GM12878 (cell line): ENCODE results near the gene AP1S1. TPM values are rescaled to one million over a fixed set of nuclear protein-coding genes. Genes with fewer than 3 reads are reported as not detected.

Experiments
- ATF7 ChIP-seq: fragments of 450-650 bp; IDR thresholded peaks from 2 replicates; pipeline ENCODE4 v1.6.1; 2016; ENCODE audit warnings: low read depth, mild to moderate bottlenecking
- CBX5 ChIP-seq: sonication (generic); IDR thresholded peaks from 2 replicates; pipeline ENCODE4 v1.6.1; 2016; ENCODE audit warnings: low read depth, moderate library complexity, mild to moderate bottlenecking, inconsistent platforms
- CHD2 ChIP-seq: IDR thresholded peaks from 2 replicates; pipeline ENCODE4 v1.6.1; 2011; ENCODE audit warnings: low read depth, low read length, improper control_type of control experiment, borderline replicate concordance
- EP300 ChIP-seq, 2 experiments: fragments of 150-350 bp in 1 of 2; IDR thresholded peaks; 2 replicates each; pipeline ENCODE4 v1.6.1; 2011 to 2012; ENCODE audit warnings: low read depth in 2 of 2, low read length in 2 of 2, borderline replicate concordance in 1 of 2, improper control_type of control experiment in 1 of 2, inconsistent platforms in 1 of 2; ENCODE audit not compliant: control insufficient read depth in 1 of 2
- FOXK2 ChIP-seq: fragments of 450-650 bp; IDR thresholded peaks from 2 replicates; pipeline ENCODE4 v1.6.1; 2017; ENCODE audit warnings: mild to moderate bottlenecking, moderate library complexity
- FOXM1 ChIP-seq: IDR thresholded peaks from 2 replicates; pipeline ENCODE4 v1.6.1; 2012; ENCODE audit warnings: low read depth, mild to moderate bottlenecking, inconsistent platforms, low read length, moderate library complexity
- IKZF1 ChIP-seq: fragments of 450-650 bp; conservative IDR thresholded peaks from 2 replicates; pipeline ENCODE4 v1.6.1; 2017; ENCODE audit warnings: antibody characterized with exemption, mild to moderate bottlenecking
- IKZF2 ChIP-seq, 2 experiments: fragments of 450-650 bp; IDR thresholded peaks; 2 replicates each; pipeline ENCODE4 v1.6.1; 2017; ENCODE audit warnings: mild to moderate bottlenecking in 2 of 2, moderate library complexity in 2 of 2
- JUNB ChIP-seq: IDR thresholded peaks from 2 replicates; pipeline ENCODE4 v1.6.1; 2016; ENCODE audit warnings: antibody characterized with exemption, mild to moderate bottlenecking
- LARP7 ChIP-seq: fragments of 450-650 bp; IDR thresholded peaks from 2 replicates; pipeline ENCODE4 v1.6.1; 2017; ENCODE audit warnings: mild to moderate bottlenecking
- MYB ChIP-seq: fragments of 150-350 bp; IDR thresholded peaks from 2 replicates; pipeline ENCODE4 v1.6.1; 2014; ENCODE audit warnings: mild to moderate bottlenecking, low read depth, low read length, borderline replicate concordance
- NFIC ChIP-seq: IDR thresholded peaks from 2 replicates; pipeline ENCODE4 v1.6.1; 2012; ENCODE audit warnings: low read depth, mild to moderate bottlenecking, inconsistent platforms, low read length, moderate library complexity
- POLR2AphosphoS5 ChIP-seq: IDR thresholded peaks from 2 replicates; pipeline ENCODE4 v1.6.1; 2011; ENCODE audit warnings: mild to moderate bottlenecking, low read length, inconsistent platforms
- RB1 ChIP-seq: fragments of 450-650 bp; formaldehyde crosslinking; IDR thresholded peaks from 2 replicates; pipeline ENCODE4 v1.6.1; 2017; ENCODE audit warnings: mild to moderate bottlenecking, borderline replicate concordance
- RELA ChIP-seq: fragments of 450-650 bp; IDR thresholded peaks from 2 replicates; pipeline ENCODE4 v1.8.0; 2014; ENCODE audit warnings: borderline replicate concordance; ENCODE audit not compliant: partially characterized antibody
- TCF3 ChIP-seq: IDR thresholded peaks from 2 replicates; pipeline ENCODE4 v1.6.1; 2012; ENCODE audit warnings: low read depth, mild to moderate bottlenecking, low read length, borderline replicate concordance; ENCODE audit not compliant: insufficient read depth
- YY1 ChIP-seq: IDR thresholded peaks from 2 replicates; pipeline ENCODE4 v1.6.1; 2011; ENCODE audit warnings: low read depth, mild to moderate bottlenecking, low read length
- polyA plus RNA-seq, 11 experiments: library from polyadenylated mRNA; depleted of rRNA in 4 of 11; unstranded in 6 of 11; stranded (reverse) in 5 of 11; fragments of >200 nt; fragmentation: Nextera tagmentation in 4 of 11; fragmentation: Illumina TruSeq in 1 of 11; extraction: Ambion mirVana in 4 of 11; extraction: Trizol in 1 of 11; gene quantifications; 1 replicate in 1 of 11; 2 replicates in 10 of 11; pipeline versions ENCODE4 v1.2.1 to v1.2.3, GENCODE V29; 2011 to 2016; ENCODE audit warnings: inconsistent platforms in 2 of 11, missing spikeins in 2 of 11, low read depth in 1 of 11
- total RNA-seq, 4 experiments: library from RNA; depleted of rRNA in 3 of 4; stranded (reverse); fragments of >200 nt in 3 of 4; fragmentation: Illumina TruSeq in 1 of 4; extraction: Trizol in 1 of 4; gene quantifications; 2 replicates each; pipeline versions ENCODE4 v1.2.1 to v1.2.3, GENCODE V29; 2013 to 2021
- TF ChIP-seq, protein P1 (sequence below): fragments of 450-650 bp; IDR thresholded peaks from 2 replicates; pipeline ENCODE4 v1.6.1; 2016; ENCODE audit warnings: mild to moderate bottlenecking, moderate library complexity, borderline replicate concordance
- TF ChIP-seq, protein P2 (sequence below): fragments of 450-650 bp; IDR thresholded peaks from 2 replicates; pipeline ENCODE4 v1.6.1; 2016; ENCODE audit warnings: mild to moderate bottlenecking

The AP1S1 gene
- total and polyA plus RNA-seq, 10 of the 15 experiments (the other 5 are each of a cell fraction or from before 2014, with no cell fraction given) = 2.5 to 121 (median 54.9) TPM

DNA sequence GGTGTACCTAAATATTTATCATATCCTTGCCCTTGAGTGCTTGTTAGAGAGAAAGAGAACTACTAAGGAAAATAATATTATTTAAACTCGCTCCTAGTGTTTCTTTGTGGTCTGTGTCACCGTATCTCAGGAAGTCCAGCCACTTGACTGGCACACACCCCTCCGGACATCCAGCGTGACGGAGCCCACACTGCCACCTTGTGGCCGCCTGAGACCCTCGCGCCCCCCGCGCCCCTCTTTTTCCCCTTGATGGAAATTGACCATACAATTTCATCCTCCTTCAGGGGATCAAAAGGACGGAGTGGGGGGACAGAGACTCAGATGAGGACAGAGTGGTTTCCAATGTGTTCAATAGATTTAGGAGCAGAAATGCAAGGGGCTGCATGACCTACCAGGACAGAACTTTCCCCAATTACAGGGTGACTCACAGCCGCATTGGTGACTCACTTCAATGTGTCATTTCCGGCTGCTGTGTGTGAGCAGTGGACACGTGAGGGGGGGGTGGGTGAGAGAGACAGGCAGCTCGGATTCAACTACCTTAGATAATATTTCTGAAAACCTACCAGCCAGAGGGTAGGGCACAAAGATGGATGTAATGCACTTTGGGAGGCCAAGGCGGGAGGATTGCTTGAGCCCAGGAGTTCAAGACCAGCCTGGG lies 15.9 kb upstream of the AP1S1 start (continued):
- TF ChIP-seq, protein P1, sequence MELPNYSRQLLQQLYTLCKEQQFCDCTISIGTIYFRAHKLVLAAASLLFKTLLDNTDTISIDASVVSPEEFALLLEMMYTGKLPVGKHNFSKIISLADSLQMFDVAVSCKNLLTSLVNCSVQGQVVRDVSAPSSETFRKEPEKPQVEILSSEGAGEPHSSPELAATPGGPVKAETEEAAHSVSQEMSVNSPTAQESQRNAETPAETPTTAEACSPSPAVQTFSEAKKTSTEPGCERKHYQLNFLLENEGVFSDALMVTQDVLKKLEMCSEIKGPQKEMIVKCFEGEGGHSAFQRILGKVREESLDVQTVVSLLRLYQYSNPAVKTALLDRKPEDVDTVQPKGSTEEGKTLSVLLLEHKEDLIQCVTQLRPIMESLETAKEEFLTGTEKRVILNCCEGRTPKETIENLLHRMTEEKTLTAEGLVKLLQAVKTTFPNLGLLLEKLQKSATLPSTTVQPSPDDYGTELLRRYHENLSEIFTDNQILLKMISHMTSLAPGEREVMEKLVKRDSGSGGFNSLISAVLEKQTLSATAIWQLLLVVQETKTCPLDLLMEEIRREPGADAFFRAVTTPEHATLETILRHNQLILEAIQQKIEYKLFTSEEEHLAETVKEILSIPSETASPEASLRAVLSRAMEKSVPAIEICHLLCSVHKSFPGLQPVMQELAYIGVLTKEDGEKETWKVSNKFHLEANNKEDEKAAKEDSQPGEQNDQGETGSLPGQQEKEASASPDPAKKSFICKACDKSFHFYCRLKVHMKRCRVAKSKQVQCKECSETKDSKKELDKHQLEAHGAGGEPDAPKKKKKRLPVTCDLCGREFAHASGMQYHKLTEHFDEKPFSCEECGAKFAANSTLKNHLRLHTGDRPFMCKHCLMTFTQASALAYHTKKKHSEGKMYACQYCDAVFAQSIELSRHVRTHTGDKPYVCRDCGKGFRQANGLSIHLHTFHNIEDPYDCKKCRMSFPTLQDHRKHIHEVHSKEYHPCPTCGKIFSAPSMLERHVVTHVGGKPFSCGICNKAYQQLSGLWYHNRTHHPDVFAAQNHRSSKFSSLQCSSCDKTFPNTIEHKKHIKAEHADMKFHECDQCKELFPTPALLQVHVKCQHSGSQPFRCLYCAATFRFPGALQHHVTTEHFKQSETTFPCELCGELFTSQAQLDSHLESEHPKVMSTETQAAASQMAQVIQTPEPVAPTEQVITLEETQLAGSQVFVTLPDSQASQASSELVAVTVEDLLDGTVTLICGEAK = peak; percentile 49; the same call in 1 of the 2 replicates
- TF ChIP-seq, protein P2, sequence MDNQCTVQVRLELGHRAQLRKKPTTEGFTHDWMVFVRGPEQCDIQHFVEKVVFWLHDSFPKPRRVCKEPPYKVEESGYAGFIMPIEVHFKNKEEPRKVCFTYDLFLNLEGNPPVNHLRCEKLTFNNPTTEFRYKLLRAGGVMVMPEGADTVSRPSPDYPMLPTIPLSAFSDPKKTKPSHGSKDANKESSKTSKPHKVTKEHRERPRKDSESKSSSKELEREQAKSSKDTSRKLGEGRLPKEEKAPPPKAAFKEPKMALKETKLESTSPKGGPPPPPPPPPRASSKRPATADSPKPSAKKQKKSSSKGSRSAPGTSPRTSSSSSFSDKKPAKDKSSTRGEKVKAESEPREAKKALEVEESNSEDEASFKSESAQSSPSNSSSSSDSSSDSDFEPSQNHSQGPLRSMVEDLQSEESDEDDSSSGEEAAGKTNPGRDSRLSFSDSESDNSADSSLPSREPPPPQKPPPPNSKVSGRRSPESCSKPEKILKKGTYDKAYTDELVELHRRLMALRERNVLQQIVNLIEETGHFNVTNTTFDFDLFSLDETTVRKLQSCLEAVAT = peak; percentile 59; the same call in 1 of the 2 replicates
- 0 out of 2 replicates have a peak, but pooled peaks have one; percentile 37 for TF ChIP-seq POLR2AphosphoS5
- peak; percentile 95 for TF ChIP-seq ATF7
- TF ChIP-seq LARP7 = no peak
- peak; percentile 27; the same call in 1 of the 2 replicates for TF ChIP-seq IKZF1
- TF ChIP-seq RELA = peak; percentile 53
- peak; percentile 66; the same call in 1 of the 2 replicates for TF ChIP-seq CHD2
- peak in 1 of 2 experiments; percentile 76; a peak in 1 of 4 replicates for TF ChIP-seq EP300 (IDR thresholded peaks at IDR 0.05; ENCODE audit: borderline replicate concordance in 1 of 2, control insufficient read depth in 1 of 2, low read depth in 2 of 2, low read length in 2 of 2)
- TF ChIP-seq YY1 = 0 out of 2 replicates have a peak, but pooled peaks have one; percentile 5
- 0 out of 2 replicates have a peak, but pooled peaks have one; percentile 44 for TF ChIP-seq NFIC
- no peak for TF ChIP-seq TCF3
- peak; percentile 87 for TF ChIP-seq JUNB
- TF ChIP-seq FOXM1 = peak; percentile 25; the same call in 1 of the 2 replicates
- no peak for TF ChIP-seq FOXK2
- no peak for TF ChIP-seq MYB
- no peak for TF ChIP-seq CBX5
- TF ChIP-seq RB1 = peak; percentile 30; the same call in 1 of the 2 replicates
- peak; percentile 21 to 46; a peak in 2 of 4 replicates for TF ChIP-seq IKZF2 (IDR thresholded peaks at IDR 0.05)
